GM06990 (cell line): ENCODE results near the gene GLCCI1.
"Not testable (repeated sequence)": the region's sequence is repeated elsewhere in the genome, so short reads cannot be mapped to it uniquely, and the experiment has no call there.

Experiments
- DNase-seq: peaks from one replicate; pipeline ENCODE4 v3.0.0-alpha.2; 2011; ENCODE audit not compliant: insufficient read length; ENCODE audit errors: extremely low read depth
- H3K27me3 ChIP-seq: replicated peaks from 2 replicates; pipeline ENCODE4 v1.6.0; 2011; ENCODE audit warnings: low read length; ENCODE audit not compliant: control insufficient read depth, insufficient read depth
- H3K36me3 ChIP-seq: 2 replicates; pipeline ENCODE4 v1.5.1; 2011; ENCODE audit warnings: low read length; ENCODE audit not compliant: control insufficient read depth, insufficient read depth
- H3K4me3 ChIP-seq: replicated peaks from 2 replicates; pipeline ENCODE4 v1.5.1; 2011; ENCODE audit warnings: low read depth, mild to moderate bottlenecking, control low read depth, low read length
- TF ChIP-seq, protein P1 (sequence below): IDR thresholded peaks from 2 replicates; pipeline ENCODE4 v1.5.1; 2011; ENCODE audit warnings: low read length, control low read depth, mild to moderate bottlenecking, inconsistent platforms; ENCODE audit not compliant: insufficient read depth, poor library complexity, severe bottlenecking

GLCCI1 gene

GRCh38 chr7:8040768-8041369 lies 72.3 kb downstream of the GLCCI1 start:
- H3K4me3 ChIP-seq, result no peak overlapping the region
- TF ChIP-seq, protein P1, sequence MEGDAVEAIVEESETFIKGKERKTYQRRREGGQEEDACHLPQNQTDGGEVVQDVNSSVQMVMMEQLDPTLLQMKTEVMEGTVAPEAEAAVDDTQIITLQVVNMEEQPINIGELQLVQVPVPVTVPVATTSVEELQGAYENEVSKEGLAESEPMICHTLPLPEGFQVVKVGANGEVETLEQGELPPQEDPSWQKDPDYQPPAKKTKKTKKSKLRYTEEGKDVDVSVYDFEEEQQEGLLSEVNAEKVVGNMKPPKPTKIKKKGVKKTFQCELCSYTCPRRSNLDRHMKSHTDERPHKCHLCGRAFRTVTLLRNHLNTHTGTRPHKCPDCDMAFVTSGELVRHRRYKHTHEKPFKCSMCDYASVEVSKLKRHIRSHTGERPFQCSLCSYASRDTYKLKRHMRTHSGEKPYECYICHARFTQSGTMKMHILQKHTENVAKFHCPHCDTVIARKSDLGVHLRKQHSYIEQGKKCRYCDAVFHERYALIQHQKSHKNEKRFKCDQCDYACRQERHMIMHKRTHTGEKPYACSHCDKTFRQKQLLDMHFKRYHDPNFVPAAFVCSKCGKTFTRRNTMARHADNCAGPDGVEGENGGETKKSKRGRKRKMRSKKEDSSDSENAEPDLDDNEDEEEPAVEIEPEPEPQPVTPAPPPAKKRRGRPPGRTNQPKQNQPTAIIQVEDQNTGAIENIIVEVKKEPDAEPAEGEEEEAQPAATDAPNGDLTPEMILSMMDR, result no peak
- peaks cover 4% of the 10 kb centered on the region for H3K36me3 ChIP-seq
- DNase-seq, result no peak
- no peaks in the 10 kb centered on the region for H3K27me3 ChIP-seq

- peaks cover 4% of the 10 kb centered on the region for H3K36me3 ChIP-seq
- TF ChIP-seq, protein P1, result no peak
- H3K27me3 ChIP-seq, result no peaks in the 10 kb centered on the region
- no peak overlapping the region for H3K4me3 ChIP-seq
- DNase-seq, result no peak
These were observed 74.4 kb downstream of the GLCCI1 start for GRCh38 chr7:8042796-8043535.

DNA sequence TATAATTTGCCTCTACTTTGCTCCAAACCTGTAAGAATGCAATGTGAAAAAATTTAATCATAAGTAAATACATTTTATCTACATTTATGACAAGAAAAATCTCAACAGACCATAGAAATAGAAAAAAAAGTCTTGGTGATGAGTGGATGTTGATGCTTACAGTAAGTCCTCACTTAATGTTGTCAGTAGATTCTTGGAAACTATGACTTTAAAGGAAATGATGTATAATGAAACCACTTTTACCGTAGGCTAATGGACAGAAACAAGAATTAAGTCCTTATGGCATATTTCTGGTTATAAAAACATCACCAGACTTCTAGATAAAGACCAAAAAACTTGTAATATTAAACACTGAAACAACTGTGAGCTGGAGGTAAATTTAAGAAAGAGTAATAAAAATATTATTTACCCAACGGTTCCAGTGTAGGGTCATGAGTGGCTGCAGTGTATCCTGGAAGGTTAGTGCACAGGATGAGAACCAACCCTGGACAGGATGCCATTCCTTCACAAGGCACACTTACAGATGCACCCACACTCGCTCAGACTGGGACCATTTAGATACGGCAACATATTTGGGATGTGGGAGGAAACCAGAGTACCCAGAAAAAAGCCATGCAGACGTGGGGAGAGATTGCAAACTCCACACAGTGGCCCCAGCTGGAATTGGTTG lies 76.3 kb downstream of the GLCCI1 start:
- TF ChIP-seq, protein P1, result no peak
- no peak for DNase-seq
- Histone ChIP-seq H3K36me3 (peaks cover 4% of the 10 kb centered on the region), H3K27me3 (no peaks in the 10 kb centered on the region), H3K4me3 (no peak overlapping the region)

GRCh38 chr7:8048067-8048466 lies 79.5 kb downstream of the GLCCI1 start:
- not testable (repeated sequence) for H3K4me3 ChIP-seq, H3K36me3 ChIP-seq, H3K27me3 ChIP-seq
- DNase-seq, result peak; percentile 20

- peak; percentile 19 for DNase-seq
- TF ChIP-seq, protein P1, result no peak
These were observed 82.8 kb downstream of the GLCCI1 start for GRCh38 chr7:8051373-8051772.

GRCh38 chr7:8051998-8052397 lies 83.4 kb downstream of the GLCCI1 start:
- Histone ChIP-seq H3K27me3 (no peaks in the 10 kb centered on the region), H3K4me3 (no peak overlapping the region), H3K36me3 (peaks cover 2% of the 10 kb centered on the region)
- TF ChIP-seq, protein P1, result no peak
- no peak for DNase-seq

More at GRCh38 chr7:8051373-8051772, 82.8 kb downstream of the GLCCI1 start:
- Histone ChIP-seq H3K27me3 (no peaks in the 10 kb centered on the region), H3K36me3 (peaks cover 2% of the 10 kb centered on the region), H3K4me3 (no peak overlapping the region)
